NCI-H82 treated with DMSO at 0.1 percent for 48 hours (cell line): Measurements from ENCODE around the gene MLX.

Experiments
- DNase-seq: peaks from one replicate; lab custom pipeline; 2025; ENCODE audit not compliant: unreplicated experiment; lab: John Stamatoyannopoulos, UW

The MLX gene

GRCh38 chr17:42566883-42567573 is at the start of gene MLX:
Gene MLX (plus strand): TSS chr17:42567100. CDS start chr17:42567125, 25 bp downstream.
- peak; percentile 80 for DNase-seq

- DNase-seq = peak; percentile 17
These were observed 49.4 kb upstream of the MLX start for GRCh38 chr17:42517516-42517915.

- DNase-seq = peak; percentile 22
These were observed 48.7 kb upstream of the MLX start for GRCh38 chr17:42518046-42518754.

- peak; percentile 37 for DNase-seq
These were observed 48.0 kb upstream of the MLX start for GRCh38 chr17:42518755-42519545.

- DNase-seq = no peak
These were observed 47.1 kb upstream of the MLX start for GRCh38 chr17:42519546-42520491.

GRCh38 chr17:42520540-42520951 is 46.4 kb upstream of the MLX start:
- DNase-seq = no peak

- DNase-seq = no peak
These were observed 45.9 kb upstream of the MLX start for GRCh38 chr17:42521036-42521435.

- DNase-seq = no peak
These were observed 45.1 kb upstream of the MLX start for GRCh38 chr17:42521666-42522262.

- no peak for DNase-seq
These were observed 44.6 kb upstream of the MLX start for GRCh38 chr17:42522263-42522790.

GRCh38 chr17:42522798-42523278 is 44.1 kb upstream of the MLX start:
- no peak for DNase-seq

GRCh38 chr17:42525221-42525620 is 41.7 kb upstream of the MLX start:
- no peak for DNase-seq

- no peak for DNase-seq
These were observed 40.9 kb upstream of the MLX start for GRCh38 chr17:42526031-42526444.

- DNase-seq = no peak
These were observed 39.0 kb upstream of the MLX start for GRCh38 chr17:42527932-42528331.

- no peak for DNase-seq
These were observed 37.8 kb upstream of the MLX start for GRCh38 chr17:42529061-42529460.

GRCh38 chr17:42530952-42531454 is 35.9 kb upstream of the MLX start:
- DNase-seq = peak; percentile 3

GRCh38 chr17:42531455-42532354 is 35.2 kb upstream of the MLX start:
- DNase-seq = peak; percentile 31

GRCh38 chr17:42535155-42536047 is 31.5 kb upstream of the MLX start:
- no peak for DNase-seq

GRCh38 chr17:42536048-42536371 is 30.9 kb upstream of the MLX start, which contains the start of gene NAGLU:
Gene NAGLU (plus strand): TSS chr17:42536241. CDS start chr17:42536273, 32 bp downstream.
- DNase-seq = peak; percentile 78
